ENCODE data around the gene PRXL2A. TPM values are rescaled to one million over a fixed set of nuclear protein-coding genes. Genes with fewer than 3 reads are reported as not detected.

Gene PRXL2A
- total and polyA plus RNA-seq, 10 donors: 12.4 to 20.7 (median 16.0) TPM

GRCh38 chr10:80452069-80452468, 43.7 kb downstream of the PRXL2A start:
- H3K4me1 ChIP-seq: peaks cover 23 to 68% (median 31%) of the 10 kb centered on the region in 6 donors
- no peak overlapping the region for H3K4me3 ChIP-seq
- H3K27ac ChIP-seq: peak overlapping the region in 5 of 8 donors; percentile 83 to 99 (median 99)
- H3K27me3 ChIP-seq (replicated peaks in 1 of 7): no peaks in the 10 kb centered on the region
- no peak for TF ChIP-seq POLR2AphosphoS5 (IDR thresholded peaks at IDR 0.05)
- no peak for TF ChIP-seq POLR2A (IDR thresholded peaks at IDR 0.05)
- TF ChIP-seq CTCF (IDR thresholded peaks at IDR 0.05 in 8 of 11, conservative IDR thresholded peaks at IDR 0.05 in 3 of 11): no peak
- no peak for DNase-seq
- peaks cover 0 to 6% (median 0%) of the 10 kb centered on the region in 8 donors for H3K9me3 ChIP-seq
- intact Hi-C loops (cut with DNase I; ENCODE audit: low total_unique reads): no loop called here
- H3K36me3 ChIP-seq: no peaks in the 10 kb centered on the region

GRCh38 chr10:80452640-80453039, 44.3 kb downstream of the PRXL2A start:
- TF ChIP-seq POLR2A (IDR thresholded peaks at IDR 0.05): no peak
- TF ChIP-seq CTCF (IDR thresholded peaks at IDR 0.05 in 8 of 11, conservative IDR thresholded peaks at IDR 0.05 in 3 of 11): no peak
- TF ChIP-seq POLR2AphosphoS5 (IDR thresholded peaks at IDR 0.05): no peak
- Histone ChIP-seq H3K36me3 (peaks cover 0 to 2% (median 0%) of the 10 kb centered on the region in 6 donors), H3K4me1 (peaks cover 26 to 68% (median 37%) of the 10 kb centered on the region in 6 donors), H3K27ac (peak overlapping the region in 5 of 8 donors; percentile 83 to 99 (median 99)), H3K27me3 (replicated peaks in 1 of 7) (no peaks in the 10 kb centered on the region), H3K4me3 (no peak overlapping the region), H3K9me3 (peaks cover 0 to 6% (median 0%) of the 10 kb centered on the region in 8 donors)
- 52 to 96% (median 89%) methylated on average over 4 of the region's 4 CpGs for WGBS, 5 donors
- intact Hi-C loops (cut with DNase I; ENCODE audit: low total_unique reads): no loop called here
- no peak for DNase-seq

GRCh38 chr10:80453056-80453841, 44.9 kb downstream of the PRXL2A start:
- H3K27ac ChIP-seq: peak overlapping the region; percentile 71 to 99 (median 88)

More at GRCh38 chr10:80453056-80453841, 44.9 kb downstream of the PRXL2A start:
- H3K4me1 ChIP-seq: peaks cover 30 to 70% (median 43%) of the 10 kb centered on the region in 6 donors
- H3K4me3 ChIP-seq: peak overlapping the region in 6 of 8 donors; percentile 28 to 87 (median 42)
- TF ChIP-seq POLR2A (IDR thresholded peaks at IDR 0.05): no peak
- TF ChIP-seq CTCF (IDR thresholded peaks at IDR 0.05 in 8 of 11, conservative IDR thresholded peaks at IDR 0.05 in 3 of 11): no peak
- peak in 1 of 3 donors; percentile 72 for TF ChIP-seq POLR2AphosphoS5 (IDR thresholded peaks at IDR 0.05)
- intact Hi-C loops (cut with DNase I; ENCODE audit: low total_unique reads): no loop called here
- no peaks in the 10 kb centered on the region for H3K27me3 ChIP-seq (replicated peaks in 1 of 7)
- DNase-seq: peak; percentile 80
- peaks cover 0 to 8% (median 0%) of the 10 kb centered on the region in 6 donors for H3K36me3 ChIP-seq
- WGBS, 5 donors: 37 to 49% (median 40%) methylated on average over 23 of the region's 23 CpGs
- H3K9me3 ChIP-seq: peaks cover 0 to 6% (median 0%) of the 10 kb centered on the region in 8 donors

Measured in spleen (tissue), 11 donors.